Measurements from ENCODE around the gene E2F2.

Gene E2F2

DNA sequence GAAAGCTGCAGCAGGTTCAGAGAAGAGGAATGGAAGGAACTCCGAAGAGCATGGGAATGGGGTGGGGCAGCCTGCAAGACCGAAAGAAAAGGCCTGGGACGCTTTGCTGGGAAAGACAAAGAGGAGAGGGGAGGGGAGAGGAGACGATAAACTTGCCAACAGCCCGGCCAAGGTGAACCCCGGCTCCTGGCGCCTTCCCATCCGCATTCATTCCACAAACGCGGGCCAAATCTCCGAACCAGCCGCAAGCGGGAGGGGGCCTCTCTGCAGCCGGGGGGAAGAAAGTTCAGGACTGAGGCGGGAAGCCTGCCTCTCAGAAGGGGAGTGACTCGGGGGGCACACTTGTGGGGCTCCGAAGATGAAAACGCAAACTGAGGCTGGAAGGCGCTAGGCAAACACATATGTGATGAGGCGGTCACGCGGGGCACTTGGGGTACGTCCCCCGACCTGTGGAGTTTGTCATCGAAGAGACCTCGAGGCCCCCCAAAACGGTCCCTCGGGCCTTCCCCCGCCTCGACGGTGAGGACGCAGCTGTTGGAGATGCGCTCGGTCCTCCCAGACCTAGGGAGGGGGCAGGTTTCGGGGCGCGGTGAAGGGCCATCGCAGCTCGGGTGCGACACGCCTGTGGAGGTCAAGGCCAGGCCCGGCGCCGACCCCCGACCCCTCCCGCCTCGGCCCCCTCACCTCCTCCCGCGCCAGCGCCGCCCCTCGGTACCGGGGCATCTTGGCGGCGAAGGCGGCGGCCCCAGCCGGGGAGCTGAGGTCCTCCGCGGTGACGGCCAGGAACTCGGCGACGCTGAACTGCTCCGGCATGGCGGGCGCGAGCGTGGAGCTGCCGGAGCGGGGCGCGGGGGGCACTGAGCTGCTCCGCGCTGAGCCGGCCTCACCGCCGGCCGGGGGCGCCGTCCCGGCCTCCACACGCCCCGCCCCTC lies 47.4 kb downstream of the E2F2 start, which contains the start of gene ASAP3:
ASAP3 (minus strand) TSS at position 859 of the 932 bp plus-strand sequence; CDS start at position 813, 46 bp downstream.
- Histone ChIP-seq H3K4me3 (ENCODE audit: insufficient read depth, low read depth, low read length, poor library complexity, severe bottlenecking) (peak within 1 kb of the TSS; percentile 68), H3K27me3 (replicated peaks; ENCODE audit: control insufficient read depth, insufficient read depth, low read length, poor library complexity, severe bottlenecking) (no peaks in the 10 kb centered on the region), H3K9me3 (ENCODE audit: control insufficient read depth, low read length) (no peaks in the 10 kb centered on the region), H3K4me1 (ENCODE audit: control insufficient read depth, insufficient read depth, low read length, poor library complexity, severe bottlenecking) (peaks cover 12% of the 10 kb centered on the region), H3K36me3 (ENCODE audit: control insufficient read depth, insufficient read depth, low read length) (no peaks in the 10 kb centered on the region), H3K27ac (ENCODE audit: insufficient read depth, low read length, poor library complexity, severe bottlenecking) (no peak within 1 kb of the TSS)
- DNase-seq = peak in 1 of 3 donors; percentile 6

DNA sequence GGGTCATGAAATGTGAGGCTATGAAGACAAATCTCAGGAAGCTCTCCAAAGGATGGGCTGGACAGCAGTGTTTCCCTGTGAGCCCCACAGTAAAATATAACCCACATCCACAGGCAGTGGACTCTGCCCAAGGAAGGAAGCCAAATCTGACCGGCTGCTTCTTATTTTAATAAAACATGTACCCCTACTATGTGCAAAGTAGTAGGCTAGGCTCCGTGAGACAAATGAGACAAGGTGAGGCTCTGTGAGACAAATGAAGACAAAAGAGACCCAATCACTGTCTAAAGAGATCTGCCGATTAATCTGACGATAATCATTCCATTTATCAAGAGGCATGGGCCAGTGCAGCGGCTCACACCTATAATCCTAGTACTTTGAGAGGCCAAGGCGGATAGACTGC lies 49.1 kb downstream of the E2F2 start:
- Histone ChIP-seq H3K4me1 (ENCODE audit: control insufficient read depth, insufficient read depth, low read length, poor library complexity, severe bottlenecking) (peaks cover 12% of the 10 kb centered on the region), H3K36me3 (ENCODE audit: control insufficient read depth, insufficient read depth, low read length) (no peaks in the 10 kb centered on the region), H3K9me3 (ENCODE audit: control insufficient read depth, low read length) (no peaks in the 10 kb centered on the region), H3K27me3 (replicated peaks; ENCODE audit: control insufficient read depth, insufficient read depth, low read length, poor library complexity, severe bottlenecking) (no peaks in the 10 kb centered on the region), H3K4me3 (ENCODE audit: insufficient read depth, low read depth, low read length, poor library complexity, severe bottlenecking) (no peak overlapping the region), H3K27ac (ENCODE audit: insufficient read depth, low read length, poor library complexity, severe bottlenecking) (no peak overlapping the region)
- no peak for DNase-seq

DNA sequence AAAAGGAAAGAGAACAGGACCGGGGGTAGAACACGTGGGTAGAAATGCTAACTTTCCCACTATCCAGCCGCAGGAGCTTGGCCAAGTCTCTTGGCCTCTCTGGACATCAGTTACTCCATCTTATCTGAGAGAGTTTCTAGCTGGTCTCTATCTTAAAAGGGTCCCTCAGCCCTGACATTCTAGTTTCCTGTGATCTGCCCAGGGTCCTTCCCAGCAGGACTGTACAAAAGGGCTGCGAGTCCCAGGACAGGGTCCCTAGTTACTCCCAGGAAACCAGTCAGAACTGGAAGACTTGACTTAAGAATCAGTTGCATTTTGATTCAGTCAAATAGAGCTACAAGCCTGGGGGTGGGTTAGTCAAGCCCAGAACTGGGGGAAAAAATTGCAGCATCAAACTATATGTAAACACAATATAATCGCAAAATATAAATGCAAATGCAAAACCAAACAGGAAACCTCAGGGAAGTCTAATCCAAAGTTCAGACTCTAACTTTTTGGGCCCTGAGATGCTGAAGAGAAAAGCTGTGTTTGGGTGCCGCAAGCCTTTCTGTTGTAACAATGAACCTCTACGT lies 49.9 kb downstream of the E2F2 start:
- Histone ChIP-seq H3K4me1 (ENCODE audit: control insufficient read depth, insufficient read depth, low read length, poor library complexity, severe bottlenecking) (peaks cover 12% of the 10 kb centered on the region), H3K36me3 (ENCODE audit: control insufficient read depth, insufficient read depth, low read length) (no peaks in the 10 kb centered on the region), H3K27me3 (replicated peaks; ENCODE audit: control insufficient read depth, insufficient read depth, low read length, poor library complexity, severe bottlenecking) (no peaks in the 10 kb centered on the region), H3K9me3 (ENCODE audit: control insufficient read depth, low read length) (no peaks in the 10 kb centered on the region), H3K4me3 (ENCODE audit: insufficient read depth, low read depth, low read length, poor library complexity, severe bottlenecking) (no peak overlapping the region), H3K27ac (ENCODE audit: insufficient read depth, low read length, poor library complexity, severe bottlenecking) (no peak overlapping the region)
- DNase-seq = no peak

DNA sequence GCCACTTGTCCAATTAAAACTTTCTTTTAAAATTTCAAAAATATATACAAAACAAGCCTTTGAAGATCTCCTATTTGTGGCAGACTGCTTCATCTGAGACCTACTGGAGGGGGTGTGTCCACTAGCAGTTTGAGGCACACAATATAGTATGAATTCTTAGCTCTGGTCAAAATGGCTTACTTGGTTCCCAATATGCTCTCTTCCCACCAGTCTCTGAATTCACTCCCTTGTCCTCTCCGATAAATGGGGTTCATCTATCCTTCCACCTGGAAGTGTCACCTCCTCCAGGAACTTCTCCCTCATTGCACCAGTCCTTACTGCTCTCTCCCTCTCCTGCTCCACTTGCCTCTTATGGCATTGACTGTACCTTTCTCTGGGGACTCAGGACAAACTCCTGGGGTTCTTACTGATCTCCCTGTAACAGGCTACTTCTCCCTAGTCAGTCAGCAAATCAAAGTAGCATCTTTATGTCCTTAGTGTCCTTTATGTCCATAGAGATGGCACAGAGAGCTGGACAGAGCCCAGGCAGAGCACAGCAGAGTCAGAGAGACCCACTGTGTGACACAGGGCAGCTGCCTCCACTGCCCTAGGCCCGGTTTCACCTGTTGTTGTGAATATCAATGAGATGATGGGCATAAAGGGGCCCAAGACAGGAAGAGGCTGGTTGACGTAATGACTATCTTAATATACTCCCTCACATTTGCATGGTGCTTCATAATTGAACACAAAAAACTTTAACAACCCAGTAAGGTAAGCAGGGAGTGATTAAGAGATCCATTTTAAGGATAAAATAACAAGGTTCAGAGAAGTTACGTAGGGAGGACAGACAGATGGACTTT lies 50.6 kb downstream of the E2F2 start:
- no peaks in the 10 kb centered on the region for H3K27me3 ChIP-seq (replicated peaks; ENCODE audit: control insufficient read depth, insufficient read depth, low read length, poor library complexity, severe bottlenecking)
- no peak overlapping the region for H3K27ac ChIP-seq (ENCODE audit: insufficient read depth, low read length, poor library complexity, severe bottlenecking)
- H3K9me3 ChIP-seq (ENCODE audit: control insufficient read depth, low read length) = no peaks in the 10 kb centered on the region
- H3K4me3 ChIP-seq (ENCODE audit: insufficient read depth, low read depth, low read length, poor library complexity, severe bottlenecking) = no peak overlapping the region
- peaks cover 12% of the 10 kb centered on the region for H3K4me1 ChIP-seq (ENCODE audit: control insufficient read depth, insufficient read depth, low read length, poor library complexity, severe bottlenecking)
- H3K36me3 ChIP-seq (ENCODE audit: control insufficient read depth, insufficient read depth, low read length) = no peaks in the 10 kb centered on the region
- DNase-seq = no peak

DNA sequence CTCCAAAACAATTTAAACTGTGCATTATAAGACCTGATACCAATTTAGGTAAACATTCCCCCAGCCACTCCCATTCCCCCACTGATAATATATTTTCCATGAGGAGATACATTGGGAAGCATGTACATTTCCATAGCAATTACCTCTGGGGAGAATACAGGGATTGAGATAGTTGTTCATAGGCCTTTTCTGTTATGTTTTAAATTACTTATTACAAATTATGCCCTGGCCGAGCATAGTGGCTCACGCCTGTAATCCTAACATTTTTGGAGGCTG lies 51.4 kb downstream of the E2F2 start:
- Histone ChIP-seq H3K4me1 (ENCODE audit: control insufficient read depth, insufficient read depth, low read length, poor library complexity, severe bottlenecking) (peaks cover 12% of the 10 kb centered on the region), H3K27me3 (replicated peaks; ENCODE audit: control insufficient read depth, insufficient read depth, low read length, poor library complexity, severe bottlenecking) (no peaks in the 10 kb centered on the region), H3K9me3 (ENCODE audit: control insufficient read depth, low read length) (no peaks in the 10 kb centered on the region), H3K4me3 (ENCODE audit: insufficient read depth, low read depth, low read length, poor library complexity, severe bottlenecking) (no peak overlapping the region), H3K27ac (ENCODE audit: insufficient read depth, low read length, poor library complexity, severe bottlenecking) (no peak overlapping the region), H3K36me3 (ENCODE audit: control insufficient read depth, insufficient read depth, low read length) (no peaks in the 10 kb centered on the region)
- no peak for DNase-seq

DNA sequence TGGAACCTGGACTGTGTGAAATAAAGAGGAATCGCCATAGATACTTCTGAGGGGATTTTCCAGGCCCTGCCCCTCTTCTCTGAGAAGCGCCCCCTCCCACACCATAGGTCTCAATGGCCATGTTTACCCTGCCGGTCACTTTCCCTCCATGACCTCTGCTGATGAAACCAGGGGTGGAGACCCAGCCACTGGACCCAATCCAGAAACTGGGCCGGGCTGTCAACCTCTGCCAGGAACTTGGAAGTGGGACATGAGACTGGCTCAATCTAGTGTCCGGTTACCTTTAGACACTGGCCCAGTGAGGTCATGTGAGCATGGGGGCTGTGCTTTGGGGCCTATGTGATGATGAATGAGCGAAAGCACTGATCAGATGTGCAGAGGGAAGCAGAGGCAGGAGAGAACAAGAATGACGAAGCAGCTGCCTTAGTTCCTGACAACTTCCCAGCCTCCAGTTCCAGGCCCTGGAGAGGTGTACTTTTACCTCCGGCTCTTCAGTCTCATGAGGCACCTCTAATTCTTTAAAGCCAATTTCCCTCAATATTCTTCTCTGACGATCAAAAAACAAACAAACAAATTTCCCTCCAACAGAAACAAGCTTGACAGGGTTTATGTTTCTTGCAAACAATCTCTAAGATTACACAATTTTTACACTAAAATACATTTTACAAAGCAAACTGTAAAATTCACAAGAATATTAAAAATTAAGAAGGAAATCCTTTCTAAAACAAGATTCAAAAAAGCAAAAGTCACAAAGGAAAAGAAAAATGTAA lies 52.0 kb downstream of the E2F2 start:
- H3K27ac ChIP-seq (ENCODE audit: insufficient read depth, low read length, poor library complexity, severe bottlenecking) = no peak overlapping the region
- peaks cover 10% of the 10 kb centered on the region for H3K4me1 ChIP-seq (ENCODE audit: control insufficient read depth, insufficient read depth, low read length, poor library complexity, severe bottlenecking)
- no peaks in the 10 kb centered on the region for H3K27me3 ChIP-seq (replicated peaks; ENCODE audit: control insufficient read depth, insufficient read depth, low read length, poor library complexity, severe bottlenecking)
- H3K4me3 ChIP-seq (ENCODE audit: insufficient read depth, low read depth, low read length, poor library complexity, severe bottlenecking) = no peak overlapping the region
- no peaks in the 10 kb centered on the region for H3K9me3 ChIP-seq (ENCODE audit: control insufficient read depth, low read length)
- H3K36me3 ChIP-seq (ENCODE audit: control insufficient read depth, insufficient read depth, low read length) = no peaks in the 10 kb centered on the region
- no peak for DNase-seq

DNA sequence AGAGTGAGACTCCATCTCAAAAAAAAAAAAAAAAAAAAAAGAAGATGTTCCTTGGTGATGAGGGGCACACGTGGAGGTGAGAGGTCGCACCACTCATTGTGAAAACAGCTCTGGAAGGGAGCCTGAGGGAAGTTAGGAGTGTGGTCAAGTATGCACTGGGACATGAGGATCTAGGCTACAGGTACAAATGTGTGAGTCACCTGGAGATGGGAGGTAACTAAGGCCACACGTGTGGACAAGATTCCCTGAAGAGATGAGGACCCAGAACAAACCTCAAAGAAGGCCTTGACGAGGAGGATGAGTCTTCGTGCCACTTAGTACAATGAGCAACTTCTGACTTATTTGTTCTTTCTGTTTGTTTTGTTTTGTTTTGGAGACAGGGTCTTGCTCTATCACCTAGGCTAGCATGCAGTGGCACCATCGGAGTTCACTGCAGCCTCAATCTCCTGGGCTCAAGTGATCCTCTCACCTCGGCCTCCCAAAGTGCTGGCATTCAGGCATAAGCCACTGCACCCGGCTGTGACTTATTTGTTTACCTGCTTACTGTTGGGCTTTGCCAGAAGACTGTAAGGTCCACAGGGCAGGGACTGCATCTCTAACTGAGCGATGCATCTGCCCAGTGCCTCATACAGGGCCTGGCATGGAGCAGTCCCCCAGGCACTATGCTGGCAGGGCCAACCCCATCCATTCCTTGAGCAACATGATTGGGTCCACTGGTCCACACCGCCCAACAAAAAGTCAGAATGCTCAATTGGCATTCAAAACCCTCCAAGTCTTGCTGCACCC lies 53.5 kb downstream of the E2F2 start:
- H3K27ac ChIP-seq (ENCODE audit: insufficient read depth, low read length, poor library complexity, severe bottlenecking) = no peak overlapping the region
- H3K9me3 ChIP-seq (ENCODE audit: control insufficient read depth, low read length) = no peaks in the 10 kb centered on the region
- DNase-seq = no peak
- no peaks in the 10 kb centered on the region for H3K27me3 ChIP-seq (replicated peaks; ENCODE audit: control insufficient read depth, insufficient read depth, low read length, poor library complexity, severe bottlenecking)
- no peak overlapping the region for H3K4me3 ChIP-seq (ENCODE audit: insufficient read depth, low read depth, low read length, poor library complexity, severe bottlenecking)
- no peaks in the 10 kb centered on the region for H3K4me1 ChIP-seq (ENCODE audit: control insufficient read depth, insufficient read depth, low read length, poor library complexity, severe bottlenecking)
- H3K36me3 ChIP-seq (ENCODE audit: control insufficient read depth, insufficient read depth, low read length) = no peaks in the 10 kb centered on the region

DNA sequence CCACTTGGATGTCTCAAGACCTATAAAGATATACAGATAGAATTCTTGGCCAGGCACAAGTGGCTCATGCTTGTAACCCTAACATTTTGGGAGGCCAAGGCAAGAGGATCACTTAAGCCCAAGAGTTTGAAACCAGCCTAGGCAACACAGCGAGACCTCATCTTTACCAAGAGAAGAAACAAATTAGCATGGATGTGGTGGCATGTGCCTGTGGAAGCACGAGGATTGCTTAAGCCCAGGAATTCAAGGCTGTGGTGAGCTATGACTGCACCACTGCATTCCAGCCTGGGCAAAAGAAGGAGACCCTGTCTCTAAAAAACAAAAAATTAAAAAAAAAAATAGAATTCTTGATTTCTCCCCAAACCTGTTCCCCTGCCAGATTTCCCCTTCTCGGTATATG lies 55.4 kb downstream of the E2F2 start:
- Histone ChIP-seq H3K4me3 (ENCODE audit: insufficient read depth, low read depth, low read length, poor library complexity, severe bottlenecking) (no peak overlapping the region), H3K27me3 (replicated peaks; ENCODE audit: control insufficient read depth, insufficient read depth, low read length, poor library complexity, severe bottlenecking) (no peaks in the 10 kb centered on the region), H3K4me1 (ENCODE audit: control insufficient read depth, insufficient read depth, low read length, poor library complexity, severe bottlenecking) (no peaks in the 10 kb centered on the region), H3K36me3 (ENCODE audit: control insufficient read depth, insufficient read depth, low read length) (no peaks in the 10 kb centered on the region), H3K9me3 (ENCODE audit: control insufficient read depth, low read length) (no peaks in the 10 kb centered on the region), H3K27ac (ENCODE audit: insufficient read depth, low read length, poor library complexity, severe bottlenecking) (no peak overlapping the region)
- no peak for DNase-seq

DNA sequence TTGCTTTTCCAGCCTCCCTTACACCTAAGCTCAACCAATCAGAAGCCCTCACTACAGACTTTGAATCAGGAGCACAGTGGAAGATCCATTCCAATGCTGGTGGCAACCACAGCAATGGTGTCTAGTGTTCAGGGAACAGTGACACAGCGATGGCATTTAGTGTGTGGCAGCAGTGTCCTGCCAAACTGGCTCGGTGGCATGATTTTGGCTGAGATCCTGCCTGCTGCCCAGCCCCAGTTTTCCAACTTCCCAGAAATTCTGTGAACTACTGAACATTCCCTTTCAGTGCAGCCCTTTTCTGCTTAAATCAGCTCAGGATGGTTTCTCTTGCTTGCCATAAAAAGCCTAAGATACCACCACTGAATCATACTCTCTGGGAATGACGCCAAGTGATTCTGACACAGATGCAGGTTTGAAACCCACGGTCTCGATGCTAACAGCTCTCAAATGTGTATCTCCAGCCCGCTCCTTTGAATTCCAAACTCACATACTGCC lies 55.9 kb downstream of the E2F2 start:
- no peaks in the 10 kb centered on the region for H3K36me3 ChIP-seq (ENCODE audit: control insufficient read depth, insufficient read depth, low read length)
- H3K27me3 ChIP-seq (replicated peaks; ENCODE audit: control insufficient read depth, insufficient read depth, low read length, poor library complexity, severe bottlenecking) = no peaks in the 10 kb centered on the region
- H3K4me3 ChIP-seq (ENCODE audit: insufficient read depth, low read depth, low read length, poor library complexity, severe bottlenecking) = no peak overlapping the region
- no peak for DNase-seq
- H3K27ac ChIP-seq (ENCODE audit: insufficient read depth, low read length, poor library complexity, severe bottlenecking) = no peak overlapping the region
- no peaks in the 10 kb centered on the region for H3K9me3 ChIP-seq (ENCODE audit: control insufficient read depth, low read length)
- no peaks in the 10 kb centered on the region for H3K4me1 ChIP-seq (ENCODE audit: control insufficient read depth, insufficient read depth, low read length, poor library complexity, severe bottlenecking)
